IPS-15b (cell line): ENCODE data around the gene ABCC10.
"Not testable (repeated sequence)": the region's sequence is repeated elsewhere in the genome, so short reads cannot be mapped to it uniquely, and the experiment has no call there.

ENCODE experiments used
- H3K27me3 ChIP-seq: one replicate; pipeline ENCODE4 v1.6.1; 2013; ENCODE audit warnings: low read length; ENCODE audit not compliant: control insufficient read depth, insufficient read depth
- H3K36me3 ChIP-seq: one replicate; pipeline ENCODE4 v1.6.1; 2013; ENCODE audit warnings: low read length; ENCODE audit not compliant: control insufficient read depth, insufficient read depth
- H3K4me1 ChIP-seq: one replicate; pipeline ENCODE4 v1.6.1; 2013; ENCODE audit warnings: mild to moderate bottlenecking, low read length; ENCODE audit not compliant: control insufficient read depth, insufficient read depth
- H3K4me3 ChIP-seq: one replicate; pipeline ENCODE4 v1.5.1; 2013; ENCODE audit warnings: low read depth, low read length
- H3K9ac ChIP-seq: one replicate; pipeline ENCODE4 v1.6.1; 2013; ENCODE audit warnings: low read depth, mild to moderate bottlenecking, low read length
- H3K9me3 ChIP-seq: one replicate; pipeline ENCODE4 v1.6.1; 2013; ENCODE audit warnings: mild to moderate bottlenecking, low read length; ENCODE audit not compliant: control insufficient read depth, insufficient read depth

The ABCC10 gene

DNA sequence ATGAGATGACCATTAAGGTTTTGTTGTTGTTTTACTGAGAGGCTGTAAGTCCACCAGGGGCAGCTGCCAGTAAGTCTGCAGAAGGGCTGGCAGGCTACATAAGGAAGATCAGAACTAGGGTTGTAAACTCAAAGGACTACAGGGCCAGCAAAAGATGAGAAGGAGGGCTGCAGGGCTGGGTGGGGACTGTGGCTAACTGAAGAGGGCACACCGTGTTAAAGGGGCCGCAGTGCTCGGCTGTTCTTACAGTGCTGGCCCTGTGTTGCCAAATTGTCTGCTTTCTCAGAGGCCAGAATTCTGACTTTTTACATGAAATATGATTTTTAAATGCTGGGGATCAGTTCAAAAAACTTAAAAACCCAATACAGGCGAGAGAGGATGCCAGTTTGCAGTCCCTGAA is 32.4 kb upstream of the ABCC10 start:
- Histone ChIP-seq H3K4me1 (no peaks in the 10 kb centered on the region), H3K9ac (no peak overlapping the region), H3K36me3 (no peaks in the 10 kb centered on the region), H3K27me3 (peaks cover 2% of the 10 kb centered on the region), H3K4me3 (no peak overlapping the region), H3K9me3 (no peaks in the 10 kb centered on the region)

GRCh38 chr6:43395776-43396175 is 31.6 kb upstream of the ABCC10 start:
- Histone ChIP-seq H3K4me3 (no peak overlapping the region), H3K27me3 (peaks cover 2% of the 10 kb centered on the region), H3K4me1 (no peaks in the 10 kb centered on the region)

DNA sequence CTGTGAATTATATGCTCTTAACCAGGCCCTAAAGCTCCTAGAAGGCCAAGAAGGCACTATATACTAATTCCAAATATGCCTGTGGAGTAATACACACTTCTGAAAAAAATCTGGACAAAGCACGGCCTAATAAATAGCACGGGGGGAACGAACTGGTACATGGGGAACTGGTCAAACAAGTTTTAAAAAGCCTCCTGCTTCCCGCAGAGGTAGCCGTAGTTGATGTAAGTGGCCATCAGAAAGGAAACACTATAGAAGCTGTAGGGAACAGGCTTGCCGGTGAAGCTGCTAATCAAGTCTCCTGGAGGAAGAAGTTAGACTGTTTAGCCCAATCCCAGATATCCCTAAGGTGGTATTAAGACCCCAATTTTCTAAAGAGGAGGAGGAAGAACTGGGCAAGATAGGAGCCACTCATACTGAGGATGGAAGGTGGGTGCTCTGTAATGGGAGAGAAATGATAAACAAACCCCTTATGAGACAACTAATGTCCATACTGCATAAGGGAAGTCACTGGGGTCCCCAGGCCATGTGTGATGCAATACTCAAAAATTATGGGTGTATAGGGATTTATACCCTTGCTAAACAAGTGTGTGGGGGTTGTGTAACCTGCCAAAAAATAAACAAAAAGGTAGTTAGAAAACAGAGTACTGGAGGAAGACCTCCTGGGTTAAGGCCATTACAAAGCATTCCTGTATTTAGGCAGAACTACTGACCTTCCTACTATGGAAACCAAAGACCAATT is 30.8 kb upstream of the ABCC10 start:
- no peak overlapping the region for H3K4me3 ChIP-seq
- H3K4me1 ChIP-seq, result no peaks in the 10 kb centered on the region
- H3K9me3 ChIP-seq, result no peaks in the 10 kb centered on the region
- H3K27me3 ChIP-seq, result peaks cover 2% of the 10 kb centered on the region
- no peak overlapping the region for H3K9ac ChIP-seq
- H3K36me3 ChIP-seq, result no peaks in the 10 kb centered on the region

More at GRCh38 chr6:43395776-43396175, 31.6 kb upstream of the ABCC10 start:
- no peaks in the 10 kb centered on the region for H3K36me3 ChIP-seq
- no peaks in the 10 kb centered on the region for H3K9me3 ChIP-seq
- H3K9ac ChIP-seq, result no peak overlapping the region

GRCh38 chr6:43399932-43400487 is 27.3 kb upstream of the ABCC10 start:
- H3K36me3 ChIP-seq, result no peaks in the 10 kb centered on the region

GRCh38 chr6:43401730-43402129 is 25.6 kb upstream of the ABCC10 start:
- no peaks in the 10 kb centered on the region for H3K4me1 ChIP-seq
- H3K9ac ChIP-seq, result no peak overlapping the region
- no peaks in the 10 kb centered on the region for H3K9me3 ChIP-seq
- H3K4me3 ChIP-seq, result no peak overlapping the region
- H3K27me3 ChIP-seq, result no peaks in the 10 kb centered on the region
- no peaks in the 10 kb centered on the region for H3K36me3 ChIP-seq

More at GRCh38 chr6:43399932-43400487, 27.3 kb upstream of the ABCC10 start:
- H3K27me3 ChIP-seq, result no peaks in the 10 kb centered on the region
- H3K4me3 ChIP-seq, result no peak overlapping the region
- no peak overlapping the region for H3K9ac ChIP-seq
- H3K4me1 ChIP-seq, result no peaks in the 10 kb centered on the region
- H3K9me3 ChIP-seq, result no peaks in the 10 kb centered on the region

GRCh38 chr6:43402820-43403219 is 24.5 kb upstream of the ABCC10 start:
- Histone ChIP-seq H3K9ac (no peak overlapping the region), H3K4me3 (no peak overlapping the region), H3K4me1 (no peaks in the 10 kb centered on the region), H3K27me3 (no peaks in the 10 kb centered on the region), H3K9me3 (no peaks in the 10 kb centered on the region), H3K36me3 (no peaks in the 10 kb centered on the region)

- Histone ChIP-seq H3K4me1 (no peaks in the 10 kb centered on the region), H3K27me3 (no peaks in the 10 kb centered on the region), H3K9ac (no peak overlapping the region), H3K4me3 (no peak overlapping the region), H3K36me3 (no peaks in the 10 kb centered on the region), H3K9me3 (no peaks in the 10 kb centered on the region)
These were observed 22.0 kb upstream of the ABCC10 start for GRCh38 chr6:43405354-43405753.

DNA sequence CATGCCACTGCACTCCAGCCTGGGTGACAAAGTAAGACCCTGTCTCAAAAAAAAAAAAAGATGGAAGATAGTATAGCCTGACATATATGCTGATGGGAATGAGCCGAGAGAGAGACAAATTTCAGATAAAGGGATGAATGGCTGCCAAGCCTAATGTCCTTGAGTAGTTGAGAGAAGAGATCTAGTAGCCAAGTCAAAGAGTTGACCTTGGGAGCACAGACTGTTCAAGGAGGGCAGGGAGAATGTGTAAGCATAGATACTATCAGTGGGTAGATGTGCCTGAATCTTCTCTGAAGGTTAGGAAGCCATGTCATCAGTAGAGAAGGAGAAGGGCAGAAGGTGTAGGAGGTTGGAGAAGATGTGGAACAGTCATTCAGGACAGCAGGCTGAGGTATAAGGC is 20.0 kb upstream of the ABCC10 start:
- Histone ChIP-seq H3K4me1 (no peaks in the 10 kb centered on the region), H3K9ac (no peak overlapping the region), H3K9me3 (no peaks in the 10 kb centered on the region), H3K27me3 (no peaks in the 10 kb centered on the region), H3K36me3 (no peaks in the 10 kb centered on the region), H3K4me3 (no peak overlapping the region)

DNA sequence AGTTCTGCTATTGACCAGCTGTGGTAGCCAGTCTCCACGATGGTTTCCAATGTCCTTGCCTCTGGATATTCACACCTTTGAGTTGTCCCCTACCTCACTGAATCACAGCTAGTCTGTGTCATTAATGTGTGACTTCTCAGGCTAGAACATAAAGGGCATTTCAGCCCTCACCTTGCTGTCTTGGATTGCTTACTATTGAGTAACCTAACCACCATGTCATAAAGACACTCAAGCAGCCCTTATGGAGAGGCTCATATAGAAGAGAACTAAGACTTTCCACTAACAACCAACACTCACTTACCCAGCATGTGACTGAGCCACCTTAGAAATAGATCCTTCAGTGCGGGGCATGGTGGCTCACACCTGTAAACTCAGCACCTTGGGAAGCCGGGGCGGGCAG is 19.1 kb upstream of the ABCC10 start:
- Histone ChIP-seq H3K27me3 (no peaks in the 10 kb centered on the region), H3K4me3 (no peak overlapping the region), H3K9me3 (no peaks in the 10 kb centered on the region), H3K9ac (no peak overlapping the region), H3K36me3 (no peaks in the 10 kb centered on the region), H3K4me1 (no peaks in the 10 kb centered on the region)

- not testable (repeated sequence) for H3K4me3 ChIP-seq, H3K9me3 ChIP-seq, H3K27me3 ChIP-seq, H3K9ac ChIP-seq, H3K4me1 ChIP-seq, H3K36me3 ChIP-seq
These were observed 16.6 kb upstream of the ABCC10 start for GRCh38 chr6:43410776-43411175.

- H3K9me3 ChIP-seq, result no peaks in the 10 kb centered on the region
- no peak overlapping the region for H3K4me3 ChIP-seq
These were observed 14.8 kb upstream of the ABCC10 start for GRCh38 chr6:43412541-43412940.

GRCh38 chr6:43413002-43413401 is 14.3 kb upstream of the ABCC10 start:
- Histone ChIP-seq H3K9ac (no peak overlapping the region), H3K4me3 (no peak overlapping the region), H3K27me3 (no peaks in the 10 kb centered on the region), H3K4me1 (no peaks in the 10 kb centered on the region), H3K9me3 (no peaks in the 10 kb centered on the region), H3K36me3 (no peaks in the 10 kb centered on the region)

More at GRCh38 chr6:43412541-43412940, 14.8 kb upstream of the ABCC10 start:
- no peaks in the 10 kb centered on the region for H3K36me3 ChIP-seq
- no peaks in the 10 kb centered on the region for H3K4me1 ChIP-seq
- H3K27me3 ChIP-seq, result no peaks in the 10 kb centered on the region
- H3K9ac ChIP-seq, result no peak overlapping the region
